GM12891 (cell line): ENCODE measurements around the gene POLD3.
A peak's percentile ranks its signal among the peaks of the same experiment; 100 is the strongest.

Experiments
- DNase-seq: peaks from one replicate; pipeline ENCODE4 v3.0.0; 2011; ENCODE audit warnings: low spot score; ENCODE audit not compliant: insufficient read length
- FAIRE-seq: peaks from 2 replicates; lab custom pipeline; 2011; peaks lifted over from hg19 to GRCh38; lab: Jason Lieb, UNC
- PAX5 ChIP-seq: IDR thresholded peaks from 2 replicates; pipeline ENCODE4 v1.6.1; 2011; ENCODE audit warnings: low read length, moderate library complexity, mild to moderate bottlenecking; ENCODE audit not compliant: insufficient read depth, severe bottlenecking
- POLR2A ChIP-seq: IDR thresholded peaks from 2 replicates; pipeline ENCODE4 v1.6.1; 2011; ENCODE audit warnings: low read depth, low read length, control low read depth
- POLR2AphosphoS5 ChIP-seq: IDR thresholded peaks from 2 replicates; pipeline ENCODE4 v1.6.1; 2011; ENCODE audit warnings: low read depth, low read length, control low read depth
- POU2F2 ChIP-seq: IDR thresholded peaks from 2 replicates; pipeline ENCODE4 v1.6.1; 2011; ENCODE audit warnings: low read depth, mild to moderate bottlenecking, control low read depth, low read length, moderate library complexity
- SPI1 ChIP-seq: IDR thresholded peaks from 2 replicates; pipeline ENCODE4 v1.6.1; 2011; ENCODE audit warnings: low read depth, low read length, control low read depth
- TAF1 ChIP-seq: IDR thresholded peaks from 2 replicates; pipeline ENCODE4 v1.6.1; 2011; ENCODE audit warnings: low read depth, low read length, control low read depth

POLD3 gene

GRCh38 chr11:74568028-74568427 lies 24.4 kb upstream of the POLD3 start:
- no peak for DNase-seq
- no peak for FAIRE-seq
- TF ChIP-seq POLR2A (no peak), SPI1 (no peak), POLR2AphosphoS5 (no peak), TAF1 (no peak), PAX5 (no peak), POU2F2 (no peak)

- peak; percentile 45 for FAIRE-seq
- TF ChIP-seq TAF1 (no peak), POLR2AphosphoS5 (no peak), POU2F2 (no peak), SPI1 (no peak), PAX5 (no peak), POLR2A (no peak)
- DNase-seq = peak; percentile 36
Measured at GRCh38 chr11:74570266-74571061, 21.9 kb upstream of the POLD3 start.

DNA sequence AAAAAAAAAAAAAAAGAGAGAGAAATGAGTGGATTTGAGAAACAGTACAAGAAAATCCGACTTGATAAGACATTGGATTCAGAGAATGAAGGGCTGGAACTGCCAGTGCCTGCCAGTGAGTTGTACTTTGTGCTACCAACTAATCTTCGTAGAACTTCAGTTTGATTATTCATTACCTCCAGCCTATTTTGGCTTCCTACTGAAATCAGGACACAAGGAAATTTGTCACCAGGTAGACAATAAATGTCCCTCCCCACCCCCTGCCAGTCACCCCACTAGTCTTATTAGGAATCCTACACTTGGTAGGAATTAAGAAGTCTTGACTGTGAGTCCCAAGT lies 21.4 kb upstream of the POLD3 start:
- DNase-seq (no peak), FAIRE-seq (no peak)
- TF ChIP-seq TAF1 = no peak
- TF ChIP-seq SPI1 = no peak
- TF ChIP-seq POLR2AphosphoS5 = no peak
- TF ChIP-seq POLR2A = no peak
- TF ChIP-seq PAX5 = no peak
- TF ChIP-seq POU2F2 = no peak

DNA sequence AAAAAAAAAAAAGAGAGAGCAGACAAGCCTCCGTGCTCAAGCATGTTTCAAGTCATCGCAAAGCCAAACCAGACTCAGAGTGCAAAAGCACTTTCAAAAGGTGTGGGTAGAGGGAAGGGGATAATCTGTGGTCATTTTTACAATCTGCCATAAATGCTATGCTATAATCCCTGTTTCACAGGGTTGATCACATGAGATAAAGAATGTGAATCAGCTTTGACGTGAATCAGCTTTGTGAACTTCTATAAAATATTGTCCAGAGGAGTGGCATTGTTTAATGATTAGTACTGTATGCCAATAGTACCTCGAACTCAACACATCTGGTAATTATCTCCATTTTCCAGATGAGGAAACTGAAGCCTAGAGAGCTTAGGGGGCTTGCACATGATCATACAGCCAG lies 20.0 kb upstream of the POLD3 start:
- no peak for TF ChIP-seq PAX5
- no peak for TF ChIP-seq POLR2A
- no peak for TF ChIP-seq POU2F2
- TF ChIP-seq TAF1 = no peak
- TF ChIP-seq POLR2AphosphoS5 = no peak
- DNase-seq (no peak), FAIRE-seq (no peak)

DNA sequence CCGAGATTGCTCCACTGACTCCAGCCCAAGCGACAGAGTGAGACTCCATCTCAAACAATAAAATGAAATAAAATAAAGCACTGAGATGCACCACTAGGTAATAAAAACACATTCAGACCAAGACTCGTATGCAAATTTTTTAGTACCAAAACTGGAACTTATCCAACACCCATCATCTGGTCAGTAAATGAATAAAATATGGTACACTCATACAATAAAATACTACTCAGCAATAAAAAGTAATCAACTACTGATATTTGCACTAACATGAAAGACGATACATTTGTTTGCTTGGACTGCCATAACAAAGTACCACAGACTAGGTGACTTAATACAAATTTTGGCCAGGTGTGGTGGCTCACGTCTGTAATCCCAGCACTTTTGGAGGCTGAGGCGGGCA lies 17.8 kb upstream of the POLD3 start:
- no peak for TF ChIP-seq POLR2A
- TF ChIP-seq POU2F2 = no peak
- TF ChIP-seq PAX5 = no peak
- TF ChIP-seq TAF1 = no peak
- TF ChIP-seq POLR2AphosphoS5 = no peak
- TF ChIP-seq SPI1 = no peak
- no peak for DNase-seq
- FAIRE-seq = no peak

DNA sequence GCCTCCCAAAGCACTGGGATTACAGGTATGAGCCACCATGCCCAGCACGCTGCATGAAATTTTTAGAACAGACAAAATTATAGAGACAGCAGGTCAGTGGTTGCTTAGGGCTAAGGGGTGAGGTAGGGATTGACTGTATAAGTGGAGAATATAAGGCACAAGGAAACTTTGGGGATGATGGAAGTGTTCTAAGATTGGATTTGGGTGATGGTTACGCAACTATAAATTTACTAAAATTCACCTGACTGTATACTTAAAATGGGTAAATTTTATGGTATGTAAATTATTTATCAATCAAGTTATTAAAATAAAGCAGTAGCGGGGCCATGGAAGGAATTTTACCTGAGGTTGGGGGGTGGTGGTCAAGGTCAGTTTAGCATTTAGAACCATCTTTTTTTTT lies 16.4 kb upstream of the POLD3 start:
- DNase-seq (no peak), FAIRE-seq (no peak)

GRCh38 chr11:74577181-74577580 lies 15.2 kb upstream of the POLD3 start:
- FAIRE-seq (no peak), DNase-seq (no peak)
- no peak for TF ChIP-seq POU2F2
- no peak for TF ChIP-seq PAX5
- no peak for TF ChIP-seq POLR2AphosphoS5
- TF ChIP-seq SPI1 = no peak
- no peak for TF ChIP-seq TAF1
- no peak for TF ChIP-seq POLR2A

More for the DNA sequence above, 16.4 kb upstream of the POLD3 start:
- TF ChIP-seq POLR2AphosphoS5 (no peak), POLR2A (no peak), TAF1 (no peak), SPI1 (no peak), POU2F2 (no peak), PAX5 (no peak)

DNA sequence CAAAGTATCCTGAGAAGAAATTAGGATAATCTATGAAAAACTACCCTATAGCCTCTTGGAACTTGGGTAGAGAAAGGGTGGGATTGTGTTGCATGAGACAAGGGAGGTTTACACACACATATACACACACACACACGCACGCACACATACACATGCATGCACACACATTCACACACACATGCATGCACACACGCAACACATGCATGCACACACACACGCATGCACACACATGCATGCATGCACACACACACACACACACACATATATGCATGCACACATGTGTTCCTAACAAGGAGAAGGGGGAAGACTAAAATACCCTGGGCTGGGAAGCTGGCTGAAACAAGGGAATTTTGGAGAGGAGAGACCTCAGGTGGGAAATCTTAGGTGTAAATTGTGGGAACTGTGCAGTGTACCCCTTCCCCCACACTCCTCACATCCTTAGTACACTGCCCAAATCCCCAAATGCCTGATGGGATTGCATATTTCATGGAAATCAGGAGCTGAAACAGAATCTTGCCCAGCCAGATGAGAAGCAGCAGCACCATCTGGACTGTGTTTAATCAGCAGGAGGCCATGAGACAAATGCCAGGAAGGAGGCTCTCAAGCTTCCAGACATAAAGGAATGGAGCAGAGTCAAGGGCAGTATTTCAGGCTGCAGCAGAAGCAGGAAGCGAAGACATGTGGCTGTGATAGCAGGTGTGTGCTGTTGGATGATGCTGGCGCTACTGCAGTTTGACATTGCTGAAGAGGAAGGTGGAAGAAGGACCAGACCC lies 14.6 kb upstream of the POLD3 start:
- no peak for TF ChIP-seq PAX5
- no peak for TF ChIP-seq TAF1
- TF ChIP-seq POU2F2 = no peak
- no peak for TF ChIP-seq POLR2AphosphoS5
- TF ChIP-seq SPI1 = no peak
- TF ChIP-seq POLR2A = no peak
- no peak for DNase-seq
- FAIRE-seq = no peak
